Tibial nerve (tissue), 4 donors: Measurements from ENCODE around the gene F2R.

Experiments used
- EP300 ChIP-seq, 2 donors: sonication (generic); formaldehyde crosslinking; IDR thresholded peaks; one replicate each; pipeline ENCODE4 v1.6.1; 2017; ENCODE audit warnings: antibody characterized with exemption in 2 of 2, mild to moderate bottlenecking in 1 of 2
- POLR2A ChIP-seq, 2 donors: fragments of 450-650 bp; IDR thresholded peaks; one replicate each; pipeline ENCODE4 v1.6.1; 2017; ENCODE audit warnings: antibody characterized with exemption in 2 of 2, mild to moderate bottlenecking in 2 of 2, moderate library complexity in 2 of 2
- TF ChIP-seq, protein P1 (sequence below), 5 experiments: fragments of 200-600 bp in 3 of 5; fragments of 450-650 bp in 2 of 5; sonication (generic) in 3 of 5; IDR thresholded peaks; one replicate each; pipeline ENCODE4 v1.5.1; 2016 to 2019; ENCODE audit warnings: antibody characterized with exemption in 5 of 5, mild to moderate bottlenecking in 3 of 5, moderate library complexity in 2 of 5

GRCh38 chr5:76715486-76715735, 515 bp upstream of the F2R start:
- TF ChIP-seq EP300 (IDR thresholded peaks at IDR 0.05) = no peak
- TF ChIP-seq, protein P1, sequence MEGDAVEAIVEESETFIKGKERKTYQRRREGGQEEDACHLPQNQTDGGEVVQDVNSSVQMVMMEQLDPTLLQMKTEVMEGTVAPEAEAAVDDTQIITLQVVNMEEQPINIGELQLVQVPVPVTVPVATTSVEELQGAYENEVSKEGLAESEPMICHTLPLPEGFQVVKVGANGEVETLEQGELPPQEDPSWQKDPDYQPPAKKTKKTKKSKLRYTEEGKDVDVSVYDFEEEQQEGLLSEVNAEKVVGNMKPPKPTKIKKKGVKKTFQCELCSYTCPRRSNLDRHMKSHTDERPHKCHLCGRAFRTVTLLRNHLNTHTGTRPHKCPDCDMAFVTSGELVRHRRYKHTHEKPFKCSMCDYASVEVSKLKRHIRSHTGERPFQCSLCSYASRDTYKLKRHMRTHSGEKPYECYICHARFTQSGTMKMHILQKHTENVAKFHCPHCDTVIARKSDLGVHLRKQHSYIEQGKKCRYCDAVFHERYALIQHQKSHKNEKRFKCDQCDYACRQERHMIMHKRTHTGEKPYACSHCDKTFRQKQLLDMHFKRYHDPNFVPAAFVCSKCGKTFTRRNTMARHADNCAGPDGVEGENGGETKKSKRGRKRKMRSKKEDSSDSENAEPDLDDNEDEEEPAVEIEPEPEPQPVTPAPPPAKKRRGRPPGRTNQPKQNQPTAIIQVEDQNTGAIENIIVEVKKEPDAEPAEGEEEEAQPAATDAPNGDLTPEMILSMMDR (IDR thresholded peaks at IDR 0.05) = no peak
- TF ChIP-seq POLR2A (IDR thresholded peaks at IDR 0.05) = no peak
